Neural cell (in vitro differentiated cells): Measurements from ENCODE around the gene INTS4. TPM values are rescaled to one million over a fixed set of nuclear protein-coding genes. Genes with fewer than 3 reads are reported as not detected.

ENCODE experiments used
- H2AFZ ChIP-seq: fragments of 200-600, 300-800 bp; sonication (generic), shearing (Covaris generic); 2 replicates; pipeline ENCODE4 v1.6.0; 2014; ENCODE audit warnings: low read depth, mild to moderate bottlenecking, antibody characterized with exemption, low read length, moderate library complexity
- H3F3A ChIP-seq: fragments of 200-600 bp; shearing (Covaris generic); 2 replicates; pipeline ENCODE4 v1.6.1; 2016; ENCODE audit warnings: mild to moderate bottlenecking, moderate library complexity, mixed read lengths, antibody characterized with exemption, low read length; ENCODE audit not compliant: insufficient read depth, poor library complexity, severe bottlenecking
- H3K27ac ChIP-seq: fragments of 200-600, 300-800 bp; sonication (generic), shearing (Covaris generic); 2 replicates; pipeline ENCODE4 v1.5.1; 2014; ENCODE audit warnings: mild to moderate bottlenecking, low read length, moderate library complexity
- H3K27me3 ChIP-seq: fragments of 300-800, 200-600 bp; sonication (generic), shearing (Covaris generic); 2 replicates; pipeline ENCODE4 v1.6.0; 2014; ENCODE audit warnings: mild to moderate bottlenecking, low read depth, low read length, moderate library complexity; ENCODE audit not compliant: insufficient read depth
- H3K36me3 ChIP-seq: fragments of 300-800, 200-600 bp; sonication (generic), shearing (Covaris generic); 2 replicates; pipeline ENCODE4 v1.5.1; 2014; ENCODE audit warnings: mild to moderate bottlenecking, antibody characterized with exemption, low read length, moderate library complexity; ENCODE audit not compliant: insufficient read depth
- H3K4me2 ChIP-seq: fragments of 300-800, 200-600 bp; sonication (generic), shearing (Covaris generic); 2 replicates; pipeline ENCODE4 v1.6.0; 2014; ENCODE audit warnings: mild to moderate bottlenecking, low read length
- H3K4me3 ChIP-seq: fragments of 300-800, 200-600 bp; sonication (generic), shearing (Covaris generic); 2 replicates; pipeline ENCODE4 v1.5.1; 2014; ENCODE audit warnings: mild to moderate bottlenecking, low read length, moderate library complexity
- H3K79me2 ChIP-seq: fragments of 200-600 bp; shearing (Covaris generic); replicated peaks from 2 replicates; pipeline ENCODE4 v1.6.0; 2014; ENCODE audit warnings: mild to moderate bottlenecking, low read length, moderate library complexity; ENCODE audit not compliant: insufficient read depth
- H3K9ac ChIP-seq: fragments of 300-800, 200-600 bp; sonication (generic), shearing (Covaris generic); 2 replicates; pipeline ENCODE4 v1.6.1; 2016; ENCODE audit warnings: mild to moderate bottlenecking, low read length, mixed read lengths
- H3K9me2 ChIP-seq: fragments of 200-600 bp; shearing (Covaris generic); 2 replicates; pipeline ENCODE4 v1.6.1; 2016; ENCODE audit warnings: mild to moderate bottlenecking, low read length, mixed read lengths; ENCODE audit not compliant: insufficient read depth
- H3K9me3 ChIP-seq: fragments of 200-600, 300-800 bp; sonication (generic), shearing (Covaris generic); 2 replicates; pipeline ENCODE4 v1.6.1; 2016; ENCODE audit warnings: mild to moderate bottlenecking, mixed run types, low read length, moderate library complexity, mixed read lengths
- H4K20me1 ChIP-seq: fragments of 200-600 bp; shearing (Covaris generic); 2 replicates; pipeline ENCODE4 v1.6.1; 2016; ENCODE audit warnings: mild to moderate bottlenecking, mixed run types; ENCODE audit not compliant: insufficient read depth
- EP300 ChIP-seq: fragments of 450-650 bp; conservative IDR thresholded peaks from 2 replicates; pipeline ENCODE4 v1.6.1; 2014; ENCODE audit warnings: antibody characterized with exemption, mild to moderate bottlenecking, moderate library complexity; ENCODE audit not compliant: poor library complexity, severe bottlenecking
- EZH2 ChIP-seq: fragments of 200-600, 300-800 bp; shearing (Covaris generic), sonication (generic); IDR thresholded peaks from 2 replicates; pipeline ENCODE4 v1.6.1; 2014; ENCODE audit warnings: antibody characterized with exemption, low read length, borderline replicate concordance, mild to moderate bottlenecking; ENCODE audit not compliant: insufficient read depth, poor library complexity, severe bottlenecking
- MXI1 ChIP-seq: fragments of 450-650 bp; conservative IDR thresholded peaks from 2 replicates; pipeline ENCODE4 v1.6.1; 2014; ENCODE audit warnings: antibody characterized with exemption, mild to moderate bottlenecking; ENCODE audit not compliant: poor library complexity, severe bottlenecking
- POLR2AphosphoS5 ChIP-seq: IDR thresholded peaks from 2 replicates; pipeline ENCODE4 v1.6.1; 2012
- RAD21 ChIP-seq: fragments of 450-650 bp; conservative IDR thresholded peaks from 2 replicates; pipeline ENCODE4 v1.6.1; 2014; ENCODE audit warnings: antibody characterized with exemption, mild to moderate bottlenecking, moderate library complexity
- SMC3 ChIP-seq: fragments of 450-650 bp; conservative IDR thresholded peaks from 2 replicates; pipeline ENCODE4 v1.6.1; 2014; ENCODE audit warnings: antibody characterized with exemption, mild to moderate bottlenecking, moderate library complexity; ENCODE audit not compliant: poor library complexity
- TAF1 ChIP-seq: IDR thresholded peaks from 2 replicates; pipeline ENCODE4 v1.6.1; 2012; ENCODE audit warnings: low read depth
- polyA plus RNA-seq: library from polyadenylated mRNA; depleted of rRNA; stranded (reverse); fragments of >200 nt; gene quantifications from 2 replicates; pipeline ENCODE4 v1.2.3, GENCODE V29; 2014
- TF ChIP-seq, protein P1 (sequence below): IDR thresholded peaks from 2 replicates; pipeline ENCODE4 v1.6.1; 2012; ENCODE audit warnings: borderline replicate concordance
- TF ChIP-seq, protein P2 (sequence below): fragments of 450-650 bp; IDR thresholded peaks from 2 replicates; pipeline ENCODE4 v1.5.1; 2014; ENCODE audit warnings: antibody characterized with exemption, mild to moderate bottlenecking, moderate library complexity; ENCODE audit not compliant: poor library complexity, severe bottlenecking

INTS4 gene
- polyA plus RNA-seq, 1 donor from 2014 or later: 34.5 TPM

DNA sequence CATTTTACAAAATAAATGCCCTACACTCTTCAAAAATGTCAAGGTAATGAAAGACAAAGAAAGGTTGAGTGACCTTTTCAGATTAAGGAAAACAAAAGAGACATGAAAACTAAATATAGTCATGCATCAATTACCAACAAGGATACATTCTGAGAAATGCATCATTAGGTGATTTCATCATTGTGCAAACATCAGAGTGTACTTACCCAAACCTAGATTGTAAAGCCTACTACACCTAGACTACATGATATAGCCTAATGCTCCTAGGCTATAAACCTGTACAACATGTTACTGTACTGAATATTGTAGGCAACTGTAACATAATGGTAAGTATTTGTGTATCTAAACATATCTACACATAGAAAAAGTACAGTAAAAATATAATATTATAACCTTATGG, 26.7 kb downstream of the INTS4 start:
- Histone ChIP-seq H3K27me3 (no peaks in the 10 kb centered on the region), H3K9me3 (no peaks in the 10 kb centered on the region), H3K4me3 (no peak overlapping the region), H4K20me1 (no peaks in the 10 kb centered on the region), H3K36me3 (peaks cover 8% of the 10 kb centered on the region), H3K79me2 (no peaks in the 10 kb centered on the region), H3K9me2 (no peaks in the 10 kb centered on the region), H3K9ac (no peak overlapping the region), H2AFZ (no peak overlapping the region), H3K27ac (no peak overlapping the region), H3K4me2 (no peak overlapping the region), H3F3A (no peaks in the 10 kb centered on the region)
- TF ChIP-seq, protein P1, sequence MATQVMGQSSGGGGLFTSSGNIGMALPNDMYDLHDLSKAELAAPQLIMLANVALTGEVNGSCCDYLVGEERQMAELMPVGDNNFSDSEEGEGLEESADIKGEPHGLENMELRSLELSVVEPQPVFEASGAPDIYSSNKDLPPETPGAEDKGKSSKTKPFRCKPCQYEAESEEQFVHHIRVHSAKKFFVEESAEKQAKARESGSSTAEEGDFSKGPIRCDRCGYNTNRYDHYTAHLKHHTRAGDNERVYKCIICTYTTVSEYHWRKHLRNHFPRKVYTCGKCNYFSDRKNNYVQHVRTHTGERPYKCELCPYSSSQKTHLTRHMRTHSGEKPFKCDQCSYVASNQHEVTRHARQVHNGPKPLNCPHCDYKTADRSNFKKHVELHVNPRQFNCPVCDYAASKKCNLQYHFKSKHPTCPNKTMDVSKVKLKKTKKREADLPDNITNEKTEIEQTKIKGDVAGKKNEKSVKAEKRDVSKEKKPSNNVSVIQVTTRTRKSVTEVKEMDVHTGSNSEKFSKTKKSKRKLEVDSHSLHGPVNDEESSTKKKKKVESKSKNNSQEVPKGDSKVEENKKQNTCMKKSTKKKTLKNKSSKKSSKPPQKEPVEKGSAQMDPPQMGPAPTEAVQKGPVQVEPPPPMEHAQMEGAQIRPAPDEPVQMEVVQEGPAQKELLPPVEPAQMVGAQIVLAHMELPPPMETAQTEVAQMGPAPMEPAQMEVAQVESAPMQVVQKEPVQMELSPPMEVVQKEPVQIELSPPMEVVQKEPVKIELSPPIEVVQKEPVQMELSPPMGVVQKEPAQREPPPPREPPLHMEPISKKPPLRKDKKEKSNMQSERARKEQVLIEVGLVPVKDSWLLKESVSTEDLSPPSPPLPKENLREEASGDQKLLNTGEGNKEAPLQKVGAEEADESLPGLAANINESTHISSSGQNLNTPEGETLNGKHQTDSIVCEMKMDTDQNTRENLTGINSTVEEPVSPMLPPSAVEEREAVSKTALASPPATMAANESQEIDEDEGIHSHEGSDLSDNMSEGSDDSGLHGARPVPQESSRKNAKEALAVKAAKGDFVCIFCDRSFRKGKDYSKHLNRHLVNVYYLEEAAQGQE: no peak
- TF ChIP-seq EZH2 (no peak), MXI1 (no peak), POLR2AphosphoS5 (no peak), TAF1 (no peak), SMC3 (no peak), EP300 (no peak), RAD21 (no peak)
- TF ChIP-seq, protein P2, sequence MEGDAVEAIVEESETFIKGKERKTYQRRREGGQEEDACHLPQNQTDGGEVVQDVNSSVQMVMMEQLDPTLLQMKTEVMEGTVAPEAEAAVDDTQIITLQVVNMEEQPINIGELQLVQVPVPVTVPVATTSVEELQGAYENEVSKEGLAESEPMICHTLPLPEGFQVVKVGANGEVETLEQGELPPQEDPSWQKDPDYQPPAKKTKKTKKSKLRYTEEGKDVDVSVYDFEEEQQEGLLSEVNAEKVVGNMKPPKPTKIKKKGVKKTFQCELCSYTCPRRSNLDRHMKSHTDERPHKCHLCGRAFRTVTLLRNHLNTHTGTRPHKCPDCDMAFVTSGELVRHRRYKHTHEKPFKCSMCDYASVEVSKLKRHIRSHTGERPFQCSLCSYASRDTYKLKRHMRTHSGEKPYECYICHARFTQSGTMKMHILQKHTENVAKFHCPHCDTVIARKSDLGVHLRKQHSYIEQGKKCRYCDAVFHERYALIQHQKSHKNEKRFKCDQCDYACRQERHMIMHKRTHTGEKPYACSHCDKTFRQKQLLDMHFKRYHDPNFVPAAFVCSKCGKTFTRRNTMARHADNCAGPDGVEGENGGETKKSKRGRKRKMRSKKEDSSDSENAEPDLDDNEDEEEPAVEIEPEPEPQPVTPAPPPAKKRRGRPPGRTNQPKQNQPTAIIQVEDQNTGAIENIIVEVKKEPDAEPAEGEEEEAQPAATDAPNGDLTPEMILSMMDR: no peak

DNA sequence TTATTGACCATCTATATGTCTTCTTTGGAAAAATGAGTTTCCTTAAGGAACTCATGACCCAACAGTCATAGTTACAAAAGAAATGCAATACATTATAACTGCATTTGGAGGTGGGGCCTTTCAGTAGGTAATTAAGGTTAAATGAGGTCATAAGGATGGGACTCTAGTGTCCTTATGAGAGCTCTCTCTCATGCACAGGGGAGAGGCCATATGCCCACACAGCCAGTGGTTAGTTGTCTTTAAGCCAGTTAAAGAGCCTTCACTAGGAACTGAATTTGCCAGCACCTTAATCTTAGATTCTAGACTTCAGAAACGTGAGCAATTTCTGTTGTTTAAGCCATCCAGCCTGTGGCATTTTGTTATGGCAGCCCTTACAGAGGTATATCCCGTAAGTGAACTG, 27.3 kb downstream of the INTS4 start:
- Histone ChIP-seq H3K9me2 (no peaks in the 10 kb centered on the region), H3K9ac (no peak overlapping the region), H3K9me3 (no peaks in the 10 kb centered on the region), H3F3A (no peaks in the 10 kb centered on the region), H3K4me3 (no peak overlapping the region), H3K4me2 (no peak overlapping the region), H3K36me3 (peaks cover 8% of the 10 kb centered on the region), H3K79me2 (no peaks in the 10 kb centered on the region), H3K27ac (no peak overlapping the region), H3K27me3 (no peaks in the 10 kb centered on the region), H2AFZ (no peak overlapping the region), H4K20me1 (no peaks in the 10 kb centered on the region)
- no peak for TF ChIP-seq EZH2
- TF ChIP-seq EP300: no peak
- no peak for TF ChIP-seq SMC3
- TF ChIP-seq RAD21: no peak
- TF ChIP-seq, protein P1: no peak
- TF ChIP-seq MXI1: no peak
- no peak for TF ChIP-seq POLR2AphosphoS5
- no peak for TF ChIP-seq TAF1
- TF ChIP-seq, protein P2: no peak
